Measurements from ENCODE around the gene ADAMTS2.

ADAMTS2 gene

GRCh38 chr5:179375831-179376365 is 30.6 kb upstream of the ADAMTS2 start:
- no peak for TF ChIP-seq CTCF (IDR thresholded peaks at IDR 0.05)
- Histone ChIP-seq H3K36me3 (ENCODE audit: control insufficient read depth, insufficient read depth, low read length) (no peaks in the 10 kb centered on the region), H3K9ac (no peak overlapping the region), H2AFZ (no peak overlapping the region), H3K4me1 (no peaks in the 10 kb centered on the region), H3K27ac (no peak overlapping the region), H3K27me3 (ENCODE audit: control insufficient read depth, insufficient read depth, low read length) (no peaks in the 10 kb centered on the region), H3K4me2 (ENCODE audit: low read length) (no peak overlapping the region), H3K79me2 (no peaks in the 10 kb centered on the region), H3K9me3 (ENCODE audit: control insufficient read depth, low read length) (no peaks in the 10 kb centered on the region), H3K4me3 (ENCODE audit: low read depth, low read length) (no peak overlapping the region)

GRCh38 chr5:179375236-179375685 is 30.0 kb upstream of the ADAMTS2 start:
- Histone ChIP-seq H3K4me2 (ENCODE audit: low read length) (no peak overlapping the region), H2AFZ (no peak overlapping the region), H3K9me3 (ENCODE audit: control insufficient read depth, low read length) (no peaks in the 10 kb centered on the region), H3K79me2 (no peaks in the 10 kb centered on the region), H3K9ac (no peak overlapping the region), H3K4me1 (no peaks in the 10 kb centered on the region), H3K4me3 (ENCODE audit: low read depth, low read length) (no peak overlapping the region), H3K27ac (no peak overlapping the region), H3K36me3 (ENCODE audit: control insufficient read depth, insufficient read depth, low read length) (no peaks in the 10 kb centered on the region), H3K27me3 (ENCODE audit: control insufficient read depth, insufficient read depth, low read length) (no peaks in the 10 kb centered on the region)
- TF ChIP-seq CTCF (IDR thresholded peaks at IDR 0.05), result no peak

GRCh38 chr5:179374506-179375235 is 29.4 kb upstream of the ADAMTS2 start:
- H3K9ac ChIP-seq, result no peak overlapping the region
- H2AFZ ChIP-seq, result no peak overlapping the region
- no peaks in the 10 kb centered on the region for H3K4me1 ChIP-seq
- no peak overlapping the region for H3K4me3 ChIP-seq (ENCODE audit: low read depth, low read length)
- no peak overlapping the region for H3K4me2 ChIP-seq (ENCODE audit: low read length)
- no peak overlapping the region for H3K27ac ChIP-seq
- H3K9me3 ChIP-seq (ENCODE audit: control insufficient read depth, low read length), result no peaks in the 10 kb centered on the region
- no peaks in the 10 kb centered on the region for H3K36me3 ChIP-seq (ENCODE audit: control insufficient read depth, insufficient read depth, low read length)
- no peaks in the 10 kb centered on the region for H3K79me2 ChIP-seq
- TF ChIP-seq CTCF (IDR thresholded peaks at IDR 0.05), result no peak
- H3K27me3 ChIP-seq (ENCODE audit: control insufficient read depth, insufficient read depth, low read length), result no peaks in the 10 kb centered on the region

- H3K27me3 ChIP-seq (ENCODE audit: control insufficient read depth, insufficient read depth, low read length), result no peaks in the 10 kb centered on the region
- no peaks in the 10 kb centered on the region for H3K4me1 ChIP-seq
- H3K36me3 ChIP-seq (ENCODE audit: control insufficient read depth, insufficient read depth, low read length), result no peaks in the 10 kb centered on the region
- TF ChIP-seq CTCF (IDR thresholded peaks at IDR 0.05), result no peak
- no peak overlapping the region for H3K4me3 ChIP-seq (ENCODE audit: low read depth, low read length)
- H2AFZ ChIP-seq, result no peak overlapping the region
- no peaks in the 10 kb centered on the region for H3K79me2 ChIP-seq
- H3K4me2 ChIP-seq (ENCODE audit: low read length), result no peak overlapping the region
- H3K9me3 ChIP-seq (ENCODE audit: control insufficient read depth, low read length), result no peaks in the 10 kb centered on the region
- H3K9ac ChIP-seq, result no peak overlapping the region
- no peak overlapping the region for H3K27ac ChIP-seq
Observed at GRCh38 chr5:179373961-179374505, 28.8 kb upstream of the ADAMTS2 start.
